ENCODE measurements around the gene ZNF385B.

ZNF385B gene

GRCh38 chr2:179664972-179665812 lies 196.2 kb downstream of the ZNF385B start:
- TF ChIP-seq CTCF (IDR thresholded peaks at IDR 0.05; ENCODE audit: extremely low read depth, insufficient read depth, missing control alignments), result no peak
- in situ Hi-C loops (cut with MboI; ENCODE audit: low pct_unique_long_range_greater_than_20kb, low sequenced_read_pairs, unreplicated experiment), result no loop called here
- DNase-seq (ENCODE audit: low spot score), result no peak

- DNase-seq (ENCODE audit: low spot score), result no peak
- in situ Hi-C loops (cut with MboI; ENCODE audit: low pct_unique_long_range_greater_than_20kb, low sequenced_read_pairs, unreplicated experiment), result no loop called here
- no peak for TF ChIP-seq CTCF (IDR thresholded peaks at IDR 0.05; ENCODE audit: extremely low read depth, insufficient read depth, missing control alignments)
Observed at GRCh38 chr2:179661986-179662385, 199.4 kb downstream of the ZNF385B start.

- in situ Hi-C loops (cut with MboI; ENCODE audit: low pct_unique_long_range_greater_than_20kb, low sequenced_read_pairs, unreplicated experiment), result no loop called here
- TF ChIP-seq CTCF (IDR thresholded peaks at IDR 0.05; ENCODE audit: extremely low read depth, insufficient read depth, missing control alignments), result no peak
- no peak for DNase-seq (ENCODE audit: low spot score)
Observed at GRCh38 chr2:179657068-179657595, 204.3 kb downstream of the ZNF385B start.

GRCh38 chr2:179655627-179656026 lies 205.8 kb downstream of the ZNF385B start:
- no peak for DNase-seq (ENCODE audit: low spot score)
- no peak for TF ChIP-seq CTCF (IDR thresholded peaks at IDR 0.05; ENCODE audit: extremely low read depth, insufficient read depth, missing control alignments)
- in situ Hi-C loops (cut with MboI; ENCODE audit: low pct_unique_long_range_greater_than_20kb, low sequenced_read_pairs, unreplicated experiment), result no loop called here

GRCh38 chr2:179654806-179655205 lies 206.6 kb downstream of the ZNF385B start:
- no peak for TF ChIP-seq CTCF (IDR thresholded peaks at IDR 0.05; ENCODE audit: extremely low read depth, insufficient read depth, missing control alignments)
- DNase-seq (ENCODE audit: low spot score), result no peak
- in situ Hi-C loops (cut with MboI; ENCODE audit: low pct_unique_long_range_greater_than_20kb, low sequenced_read_pairs, unreplicated experiment), result no loop called here

GRCh38 chr2:179652296-179652695 lies 209.1 kb downstream of the ZNF385B start:
- TF ChIP-seq CTCF (IDR thresholded peaks at IDR 0.05; ENCODE audit: extremely low read depth, insufficient read depth, missing control alignments), result no peak
- no peak for DNase-seq (ENCODE audit: low spot score)
- in situ Hi-C loops (cut with MboI; ENCODE audit: low pct_unique_long_range_greater_than_20kb, low sequenced_read_pairs, unreplicated experiment), result no loop called here
